ENCODE results near the gene IGSF3.

- TF ChIP-seq CTCF (IDR thresholded peaks at IDR 0.05): no peak
- no peak for TF ChIP-seq POLR2A (IDR thresholded peaks at IDR 0.05)
- TF ChIP-seq POLR2AphosphoS5 (IDR thresholded peaks at IDR 0.05): no peak
- no peak for TF ChIP-seq EP300 (IDR thresholded peaks at IDR 0.05)
Measured at GRCh38 chr1:116711263-116711840, 43.8 kb upstream of the IGSF3 start.

All from sigmoid colon (tissue), 4 donors.